K562 (cell line): ENCODE results near the gene ICAM3. TPM values are rescaled to one million over a fixed set of nuclear protein-coding genes. Genes with fewer than 3 reads are reported as not detected.

Experiments used
- ARID3B ChIP-seq: fragments of 250-450 bp; sonication (Bioruptor Pico); IDR thresholded peaks from 2 replicates; pipeline ENCODE4 v1.4.0; 2020; ENCODE audit warnings: borderline replicate concordance
- CAMTA2 ChIP-seq: fragments of 250-450 bp; sonication (Bioruptor Pico); conservative IDR thresholded peaks from 2 replicates; pipeline ENCODE4 v1.5.1; 2022
- ELF4 ChIP-seq: fragments of 450-650 bp; formaldehyde crosslinking; IDR thresholded peaks from 2 replicates; pipeline ENCODE4 v1.4.0; 2022; ENCODE audit warnings: missing genetic modification characterization
- GATA2 ChIP-seq: sonication (generic); formaldehyde crosslinking; IDR thresholded peaks from 2 replicates; pipeline ENCODE4 v1.4.0; 2020; ENCODE audit warnings: mild to moderate bottlenecking, missing genetic modification reagents
- MECOM ChIP-seq: fragments of 250-450 bp; sonication (Bioruptor Pico); IDR thresholded peaks from 2 replicates; pipeline ENCODE4 v1.8.0; 2022; ENCODE audit warnings: inconsistent platforms
- PML ChIP-seq: IDR thresholded peaks from 2 replicates; pipeline ENCODE4 v1.6.1; 2012; ENCODE audit warnings: low read length, inconsistent platforms
- SAP30 ChIP-seq: fragments of 200-600 bp; sonication (generic); IDR thresholded peaks from 2 replicates; pipeline ENCODE4 v1.6.1; 2012; ENCODE audit warnings: borderline replicate concordance, low read depth, mild to moderate bottlenecking, moderate library complexity, low read length, control low read depth, inconsistent platforms; ENCODE audit not compliant: insufficient read depth, poor library complexity, severe bottlenecking
- SMARCA5 ChIP-seq: fragments of 450-650 bp; IDR thresholded peaks from 2 replicates; pipeline ENCODE4 v1.6.1; 2016
- SMARCB1 ChIP-seq: IDR thresholded peaks from 2 replicates; pipeline ENCODE4 v1.6.1; 2011; ENCODE audit warnings: improper control_type of control experiment, low read depth; ENCODE audit not compliant: insufficient read length
- ZKSCAN1 ChIP-seq: fragments of 150-350 bp; IDR thresholded peaks from 2 replicates; pipeline ENCODE4 v1.6.1; 2016; ENCODE audit warnings: low read depth, low read length
- ZKSCAN8 ChIP-seq: fragments of 200-800 bp; sonication (Bioruptor generic); IDR thresholded peaks from 2 replicates; pipeline ENCODE4 v1.6.1; 2016; ENCODE audit warnings: missing genetic modification characterization, missing compliant biosample characterization
- polyA plus RNA-seq, 8 experiments: library from polyadenylated mRNA; depleted of rRNA in 4 of 8; stranded (reverse) in 5 of 8; unstranded in 3 of 8; fragments of >200 nt; fragmentation: Nextera tagmentation in 2 of 8; fragmentation: Illumina TruSeq in 1 of 8; extraction: Ambion mirVana in 2 of 8; extraction: Trizol in 1 of 8; gene quantifications; 2 replicates each; pipeline versions ENCODE4 v1.2.1 to v1.2.3, GENCODE V29; 2011 to 2014; ENCODE audit warnings: inconsistent platforms in 1 of 8, missing spikeins in 1 of 8
- total RNA-seq, 7 experiments: library from RNA; depleted of rRNA in 6 of 7; stranded (reverse); fragments of >200 nt in 6 of 7; fragmentation: Illumina TruSeq in 2 of 7; extraction: Trizol in 2 of 7; gene quantifications; 2 replicates each; pipeline versions ENCODE4 v1.2.1 to v1.2.3, GENCODE V29; 2011 to 2021; ENCODE audit warnings: low replicate concordance in 1 of 7
- TF ChIP-seq, protein P1 (sequence below): fragments of 450-650 bp; IDR thresholded peaks from 2 replicates; pipeline ENCODE4 v1.6.1; 2018; ENCODE audit not compliant: partially characterized antibody
- TF ChIP-seq, protein P2 (sequence below): sonication (generic); formaldehyde crosslinking; IDR thresholded peaks from 2 replicates; pipeline ENCODE4 v1.8.1; 2023; ENCODE audit warnings: mild to moderate bottlenecking, missing genetic modification reagents
- TF ChIP-seq, protein P3 (sequence below): sonication (generic); formaldehyde crosslinking; IDR thresholded peaks from 2 replicates; pipeline ENCODE4 v1.8.0; 2022; ENCODE audit warnings: mild to moderate bottlenecking, missing genetic modification reagents
- TF ChIP-seq, protein P4 (sequence below): fragments of 250-450 bp; sonication (Bioruptor Pico); IDR thresholded peaks from 2 replicates; pipeline ENCODE4 v1.8.0; 2021; ENCODE audit warnings: moderate library complexity, mild to moderate bottlenecking, inconsistent platforms

Gene ICAM3
- total and polyA plus RNA-seq, 9 of the 15 experiments (the other 6 are each of a cell fraction or from before 2014, with no cell fraction given), result 6.5 to 39.5 (median 24.2) TPM

- TF ChIP-seq, protein P1, sequence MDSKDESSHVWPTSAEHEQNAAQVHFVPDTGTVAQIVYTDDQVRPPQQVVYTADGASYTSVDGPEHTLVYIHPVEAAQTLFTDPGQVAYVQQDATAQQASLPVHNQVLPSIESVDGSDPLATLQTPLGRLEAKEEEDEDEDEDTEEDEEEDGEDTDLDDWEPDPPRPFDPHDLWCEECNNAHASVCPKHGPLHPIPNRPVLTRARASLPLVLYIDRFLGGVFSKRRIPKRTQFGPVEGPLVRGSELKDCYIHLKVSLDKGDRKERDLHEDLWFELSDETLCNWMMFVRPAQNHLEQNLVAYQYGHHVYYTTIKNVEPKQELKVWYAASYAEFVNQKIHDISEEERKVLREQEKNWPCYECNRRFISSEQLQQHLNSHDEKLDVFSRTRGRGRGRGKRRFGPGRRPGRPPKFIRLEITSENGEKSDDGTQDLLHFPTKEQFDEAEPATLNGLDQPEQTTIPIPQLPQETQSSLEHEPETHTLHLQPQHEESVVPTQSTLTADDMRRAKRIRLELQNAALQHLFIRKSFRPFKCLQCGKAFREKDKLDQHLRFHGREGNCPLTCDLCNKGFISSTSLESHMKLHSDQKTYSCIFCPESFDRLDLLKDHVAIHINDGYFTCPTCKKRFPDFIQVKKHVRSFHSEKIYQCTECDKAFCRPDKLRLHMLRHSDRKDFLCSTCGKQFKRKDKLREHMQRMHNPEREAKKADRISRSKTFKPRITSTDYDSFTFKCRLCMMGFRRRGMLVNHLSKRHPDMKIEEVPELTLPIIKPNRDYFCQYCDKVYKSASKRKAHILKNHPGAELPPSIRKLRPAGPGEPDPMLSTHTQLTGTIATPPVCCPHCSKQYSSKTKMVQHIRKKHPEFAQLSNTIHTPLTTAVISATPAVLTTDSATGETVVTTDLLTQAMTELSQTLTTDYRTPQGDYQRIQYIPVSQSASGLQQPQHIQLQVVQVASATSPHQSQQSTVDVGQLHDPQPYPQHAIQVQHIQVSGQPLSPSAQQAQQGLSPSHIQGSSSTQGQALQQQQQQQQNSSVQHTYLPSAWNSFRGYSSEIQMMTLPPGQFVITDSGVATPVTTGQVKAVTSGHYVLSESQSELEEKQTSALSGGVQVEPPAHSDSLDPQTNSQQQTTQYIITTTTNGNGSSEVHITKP, result peak; percentile 17
- TF ChIP-seq SAP30, result peak; percentile 99
- TF ChIP-seq, protein P2, sequence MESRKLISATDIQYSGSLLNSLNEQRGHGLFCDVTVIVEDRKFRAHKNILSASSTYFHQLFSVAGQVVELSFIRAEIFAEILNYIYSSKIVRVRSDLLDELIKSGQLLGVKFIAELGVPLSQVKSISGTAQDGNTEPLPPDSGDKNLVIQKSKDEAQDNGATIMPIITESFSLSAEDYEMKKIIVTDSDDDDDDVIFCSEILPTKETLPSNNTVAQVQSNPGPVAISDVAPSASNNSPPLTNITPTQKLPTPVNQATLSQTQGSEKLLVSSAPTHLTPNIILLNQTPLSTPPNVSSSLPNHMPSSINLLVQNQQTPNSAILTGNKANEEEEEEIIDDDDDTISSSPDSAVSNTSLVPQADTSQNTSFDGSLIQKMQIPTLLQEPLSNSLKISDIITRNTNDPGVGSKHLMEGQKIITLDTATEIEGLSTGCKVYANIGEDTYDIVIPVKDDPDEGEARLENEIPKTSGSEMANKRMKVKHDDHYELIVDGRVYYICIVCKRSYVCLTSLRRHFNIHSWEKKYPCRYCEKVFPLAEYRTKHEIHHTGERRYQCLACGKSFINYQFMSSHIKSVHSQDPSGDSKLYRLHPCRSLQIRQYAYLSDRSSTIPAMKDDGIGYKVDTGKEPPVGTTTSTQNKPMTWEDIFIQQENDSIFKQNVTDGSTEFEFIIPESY (CRISPR knock-in tag), result no peak
- TF ChIP-seq, protein P3, sequence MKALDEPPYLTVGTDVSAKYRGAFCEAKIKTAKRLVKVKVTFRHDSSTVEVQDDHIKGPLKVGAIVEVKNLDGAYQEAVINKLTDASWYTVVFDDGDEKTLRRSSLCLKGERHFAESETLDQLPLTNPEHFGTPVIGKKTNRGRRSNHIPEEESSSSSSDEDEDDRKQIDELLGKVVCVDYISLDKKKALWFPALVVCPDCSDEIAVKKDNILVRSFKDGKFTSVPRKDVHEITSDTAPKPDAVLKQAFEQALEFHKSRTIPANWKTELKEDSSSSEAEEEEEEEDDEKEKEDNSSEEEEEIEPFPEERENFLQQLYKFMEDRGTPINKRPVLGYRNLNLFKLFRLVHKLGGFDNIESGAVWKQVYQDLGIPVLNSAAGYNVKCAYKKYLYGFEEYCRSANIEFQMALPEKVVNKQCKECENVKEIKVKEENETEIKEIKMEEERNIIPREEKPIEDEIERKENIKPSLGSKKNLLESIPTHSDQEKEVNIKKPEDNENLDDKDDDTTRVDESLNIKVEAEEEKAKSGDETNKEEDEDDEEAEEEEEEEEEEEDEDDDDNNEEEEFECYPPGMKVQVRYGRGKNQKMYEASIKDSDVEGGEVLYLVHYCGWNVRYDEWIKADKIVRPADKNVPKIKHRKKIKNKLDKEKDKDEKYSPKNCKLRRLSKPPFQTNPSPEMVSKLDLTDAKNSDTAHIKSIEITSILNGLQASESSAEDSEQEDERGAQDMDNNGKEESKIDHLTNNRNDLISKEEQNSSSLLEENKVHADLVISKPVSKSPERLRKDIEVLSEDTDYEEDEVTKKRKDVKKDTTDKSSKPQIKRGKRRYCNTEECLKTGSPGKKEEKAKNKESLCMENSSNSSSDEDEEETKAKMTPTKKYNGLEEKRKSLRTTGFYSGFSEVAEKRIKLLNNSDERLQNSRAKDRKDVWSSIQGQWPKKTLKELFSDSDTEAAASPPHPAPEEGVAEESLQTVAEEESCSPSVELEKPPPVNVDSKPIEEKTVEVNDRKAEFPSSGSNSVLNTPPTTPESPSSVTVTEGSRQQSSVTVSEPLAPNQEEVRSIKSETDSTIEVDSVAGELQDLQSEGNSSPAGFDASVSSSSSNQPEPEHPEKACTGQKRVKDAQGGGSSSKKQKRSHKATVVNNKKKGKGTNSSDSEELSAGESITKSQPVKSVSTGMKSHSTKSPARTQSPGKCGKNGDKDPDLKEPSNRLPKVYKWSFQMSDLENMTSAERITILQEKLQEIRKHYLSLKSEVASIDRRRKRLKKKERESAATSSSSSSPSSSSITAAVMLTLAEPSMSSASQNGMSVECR (CRISPR knock-in tag), result peak; percentile 99
- TF ChIP-seq ZKSCAN8 (CRISPR knock-in tag), result no peak
- TF ChIP-seq SMARCB1, result no peak
- no peak for TF ChIP-seq GATA2
- TF ChIP-seq CAMTA2 (CRISPR knock-in tag), result no peak
- TF ChIP-seq MECOM (CRISPR knock-in tag), result no peak
- no peak; the same call in 1 of the 2 replicates for TF ChIP-seq PML
- no peak for TF ChIP-seq ARID3B (CRISPR knock-in tag)
- TF ChIP-seq, protein P4, sequence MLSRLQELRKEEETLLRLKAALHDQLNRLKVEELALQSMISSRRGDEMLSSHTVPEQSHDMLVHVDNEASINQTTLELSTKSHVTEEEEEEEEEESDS (CRISPR knock-in tag), result no peak
- no peak for TF ChIP-seq SMARCA5
- 0 out of 2 replicates have a peak, but pooled peaks have one; percentile 5 for TF ChIP-seq ELF4 (CRISPR knock-in tag)
- no peak for TF ChIP-seq ZKSCAN1
Observed at GRCh38 chr19:10315335-10316214, 23.8 kb downstream of the ICAM3 start, which contains the start of gene FDX2 (continued).
